Left ventricle myocardium inferior (tissue), 1 donor: ENCODE measurements around the gene LSM6. TPM values are rescaled to one million over a fixed set of nuclear protein-coding genes. Genes with fewer than 3 reads are reported as not detected.
A peak's percentile ranks its signal among the peaks of the same experiment; 100 is the strongest.

ENCODE experiments used
- DNase-seq: peaks from one replicate; pipeline ENCODE4 v3.0.0-alpha.2; 2020
- H3K27ac ChIP-seq: fragments of 200-600 bp; replicated peaks from 2 replicates; pipeline ENCODE4 v1.8.0; 2021
- H3K27me3 ChIP-seq: fragments of 200-600 bp; 2 replicates; pipeline ENCODE4 v1.8.0; 2021; ENCODE audit warnings: low read depth
- H3K36me3 ChIP-seq: fragments of 200-600 bp; 2 replicates; pipeline ENCODE4 v1.8.0; 2021
- H3K4me1 ChIP-seq: fragments of 200-600 bp; 2 replicates; pipeline ENCODE4 v1.8.0; 2021
- H3K4me3 ChIP-seq: fragments of 200-600 bp; 2 replicates; pipeline ENCODE4 v1.8.0; 2021; ENCODE audit warnings: mild to moderate bottlenecking, moderate library complexity
- H3K9me3 ChIP-seq: fragments of 200-600 bp; replicated peaks from 2 replicates; pipeline ENCODE4 v1.8.0; 2021
- CTCF ChIP-seq: fragments of 200-600 bp; IDR thresholded peaks from 2 replicates; pipeline ENCODE4 v1.8.0; 2021; ENCODE audit warnings: antibody characterized with exemption, mild to moderate bottlenecking, borderline replicate concordance
- intact Hi-C: fragments of 100-400 bp; cut with micrococcal nuclease; formaldehyde crosslinking; loops from one replicate; pipeline ENCODE4 v1.11.0; 2022
- long read RNA-seq: library from polyadenylated mRNA; unstranded; transcript quantifications from one replicate; pipeline ENCODE4 v2.0.0, GENCODE V29; 2021
- total RNA-seq: library from RNA; stranded (reverse); fragmentation: NEBNext Ultra II Directional; extraction: Animal tissue kit (Norgen Biotek cat#: 25700); gene quantifications from one replicate; pipeline ENCODE4 v1.2.1, GENCODE V29; 2021
- donor health status: DM: no; HTN: yes; CAD: no; lungs with severe emphysema.

LSM6 gene
- 15.9 TPM for total RNA-seq
- long read RNA-seq, transcript LSM6-201 (4 exons, 2,259 nt), result major isoform, 10 of 11 reads
- long read RNA-seq, partial matches to known transcripts, result 0 of 11 reads
- long read RNA-seq, other reads (novel, unspliced or antisense), result 0 of 11 reads

DNA sequence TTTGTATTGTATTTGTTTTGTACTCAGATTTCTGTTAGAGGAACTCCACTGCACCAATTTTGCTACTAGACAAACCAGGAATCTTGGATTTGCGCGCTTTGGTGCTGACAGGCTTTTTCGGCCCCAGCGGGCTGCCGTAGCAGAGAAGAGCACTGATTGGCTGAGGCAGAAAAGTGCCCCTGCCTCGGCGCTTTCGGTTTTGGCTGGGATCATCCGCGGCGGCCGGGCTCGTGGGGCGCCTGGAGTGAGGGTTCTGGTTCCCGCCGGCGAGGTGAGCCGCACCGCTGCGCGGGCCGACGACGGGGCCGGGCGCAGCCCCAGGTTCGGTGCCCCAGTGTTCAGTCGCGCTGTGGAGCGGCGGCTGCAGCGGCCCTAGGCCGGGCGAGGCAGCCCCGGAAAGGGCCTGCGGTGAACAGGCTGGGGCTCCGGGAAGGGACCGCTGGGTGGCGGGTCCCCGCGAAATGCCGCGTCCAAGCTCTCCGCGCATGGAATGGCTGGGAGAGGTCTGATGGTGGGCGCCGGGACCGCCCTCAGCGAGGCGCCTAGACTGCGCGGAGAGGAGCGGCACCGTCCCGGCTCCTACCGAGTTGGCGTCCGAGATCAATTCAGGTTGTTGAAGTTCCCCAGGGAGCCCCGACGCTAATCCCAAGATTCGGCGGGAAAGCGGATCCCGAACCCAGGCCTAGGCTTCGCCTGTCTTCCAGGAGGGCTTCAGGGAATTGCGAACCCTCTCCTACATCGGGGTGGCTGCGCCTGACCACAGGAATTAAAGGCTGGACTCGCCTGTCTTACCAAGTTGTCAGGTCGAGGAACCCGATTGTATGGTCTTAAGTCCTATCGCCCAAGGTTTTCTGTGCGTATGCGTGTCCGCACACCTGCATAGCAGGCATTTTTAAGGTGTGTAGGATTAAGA, at the start of gene LSM6:
Gene LSM6 (plus strand): TSS at position 178 of the 913 bp plus-strand sequence. CDS start 7,204 bp downstream, outside the sequence.
- H3K36me3 ChIP-seq, result no peaks in the 10 kb centered on the region
- peak; percentile 48 for TF ChIP-seq CTCF
- DNase-seq, result peak; percentile 91
- H3K4me1 ChIP-seq, result peaks cover 53% of the 10 kb centered on the region
- intact Hi-C loops, result no loop called here
- no peaks in the 10 kb centered on the region for H3K9me3 ChIP-seq
- H3K4me3 ChIP-seq, result peak within 1 kb of the TSS; percentile 84
- no peaks in the 10 kb centered on the region for H3K27me3 ChIP-seq
- peak within 1 kb of the TSS; percentile 93 for H3K27ac ChIP-seq

- intact Hi-C loops, result no loop called here
- no peak for TF ChIP-seq CTCF
- H3K4me3 ChIP-seq, result no peak overlapping the region
Observed at GRCh38 chr4:146132445-146132844, 43.1 kb upstream of the LSM6 start.

GRCh38 chr4:146134761-146135445, 40.6 kb upstream of the LSM6 start:
- no peak for TF ChIP-seq CTCF
- H3K4me3 ChIP-seq, result no peak overlapping the region
- H3K27me3 ChIP-seq, result no peaks in the 10 kb centered on the region

More at GRCh38 chr4:146132445-146132844, 43.1 kb upstream of the LSM6 start:
- Histone ChIP-seq H3K9me3 (no peaks in the 10 kb centered on the region), H3K4me1 (peaks cover 7% of the 10 kb centered on the region), H3K27ac (no peak overlapping the region), H3K36me3 (no peaks in the 10 kb centered on the region), H3K27me3 (no peaks in the 10 kb centered on the region)
- DNase-seq, result no peak

DNA sequence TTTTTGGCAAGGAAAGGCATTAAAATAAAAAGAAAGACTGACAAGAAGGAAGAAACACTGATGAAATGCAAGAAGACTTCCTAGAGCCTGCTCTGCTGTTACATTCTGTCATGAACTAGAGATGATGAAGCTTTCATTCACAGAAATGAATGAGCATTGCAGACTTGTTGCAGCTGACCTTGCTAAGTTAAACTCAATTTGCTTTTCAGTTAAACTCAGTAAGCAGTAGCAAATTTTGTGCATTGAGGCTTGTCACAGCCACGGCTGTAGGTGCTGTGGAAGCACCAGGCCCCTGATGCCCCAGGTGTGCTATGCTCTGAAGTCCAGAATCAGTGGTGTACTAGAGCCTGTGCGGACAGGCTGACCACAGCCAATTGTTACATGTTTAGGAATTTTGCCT, 39.6 kb upstream of the LSM6 start:
- TF ChIP-seq CTCF, result no peak
- Histone ChIP-seq H3K27me3 (no peaks in the 10 kb centered on the region), H3K4me1 (peaks cover 7% of the 10 kb centered on the region), H3K27ac (no peak overlapping the region), H3K4me3 (no peak overlapping the region), H3K9me3 (no peaks in the 10 kb centered on the region), H3K36me3 (no peaks in the 10 kb centered on the region)
- DNase-seq, result no peak
- intact Hi-C loops, result no loop called here

More at GRCh38 chr4:146134761-146135445, 40.6 kb upstream of the LSM6 start:
- no peaks in the 10 kb centered on the region for H3K36me3 ChIP-seq
- no peak overlapping the region for H3K27ac ChIP-seq
- intact Hi-C loops, result no loop called here
- peaks cover 7% of the 10 kb centered on the region for H3K4me1 ChIP-seq
- no peaks in the 10 kb centered on the region for H3K9me3 ChIP-seq
- DNase-seq, result peak; percentile 16

DNA sequence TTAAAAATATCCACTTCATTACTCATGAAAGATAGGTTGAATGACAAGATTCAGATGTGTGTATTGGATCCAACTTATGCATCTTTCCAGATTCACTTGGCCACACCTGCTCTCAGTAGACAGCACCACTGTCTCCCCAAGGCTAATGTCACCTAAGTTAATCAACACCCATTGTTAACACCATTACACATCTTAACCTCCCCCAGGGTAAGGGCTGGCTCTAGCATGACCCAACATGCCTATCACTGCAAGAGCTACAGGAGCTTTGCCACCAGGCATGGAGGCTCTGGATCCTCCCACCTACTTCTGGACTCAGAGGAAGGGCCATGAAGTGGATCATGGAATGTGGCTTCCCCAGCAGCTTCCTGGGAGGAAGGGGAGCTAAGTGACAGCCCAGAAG, 32.8 kb upstream of the LSM6 start:
- no peak for TF ChIP-seq CTCF
- Histone ChIP-seq H3K4me3 (no peak overlapping the region), H3K27ac (no peak overlapping the region), H3K4me1 (no peaks in the 10 kb centered on the region), H3K9me3 (no peaks in the 10 kb centered on the region), H3K36me3 (no peaks in the 10 kb centered on the region), H3K27me3 (peaks cover 6% of the 10 kb centered on the region)
- no peak for DNase-seq
- intact Hi-C loops, result no loop called here
